Embryonic facial prominence (tissue), 1 donor: ENCODE data around the gene PI16.
"Not testable (repeated sequence)": the region's sequence is repeated elsewhere in the genome, so short reads cannot be mapped to it uniquely, and the experiment has no call there.

Source experiments
- DNase-seq: peaks from one replicate; pipeline ENCODE4 v3.0.0-alpha.2; 2016; ENCODE audit errors: extremely low spot score

Gene PI16

DNA sequence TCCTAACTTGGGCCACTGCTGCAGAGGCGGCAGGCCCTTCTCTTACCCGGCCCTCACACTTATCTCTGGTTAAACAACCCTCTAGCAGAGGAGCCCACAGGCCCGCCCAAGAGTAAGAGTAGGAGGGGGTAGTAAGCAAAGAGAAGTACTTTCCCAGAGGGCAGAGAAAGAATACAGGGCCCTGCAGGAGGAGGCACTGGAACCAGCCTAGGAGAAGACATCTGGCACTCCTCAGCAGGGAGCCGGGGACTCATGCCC lies 21.4 kb downstream of the PI16 start:
- no peak for DNase-seq

DNA sequence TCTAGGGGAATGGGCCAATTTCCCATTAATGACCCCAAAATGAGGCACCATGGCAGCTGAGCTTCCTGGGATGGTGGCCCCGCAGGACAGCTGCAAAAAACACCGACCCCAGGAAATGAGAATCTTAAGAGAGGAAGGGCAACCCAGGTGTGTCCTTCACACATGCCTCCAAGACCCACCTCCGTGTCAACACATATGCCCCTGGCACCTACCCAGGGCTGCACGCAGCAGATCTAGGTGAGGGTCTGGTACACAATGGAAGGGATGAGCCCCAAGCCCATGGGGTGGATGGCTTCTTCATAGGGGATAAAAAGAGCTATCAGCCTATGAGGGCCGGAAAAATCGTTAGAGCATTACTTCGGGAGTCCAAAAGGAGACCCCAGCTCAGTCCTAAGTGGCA lies 22.0 kb downstream of the PI16 start:
- no peak for DNase-seq

DNA sequence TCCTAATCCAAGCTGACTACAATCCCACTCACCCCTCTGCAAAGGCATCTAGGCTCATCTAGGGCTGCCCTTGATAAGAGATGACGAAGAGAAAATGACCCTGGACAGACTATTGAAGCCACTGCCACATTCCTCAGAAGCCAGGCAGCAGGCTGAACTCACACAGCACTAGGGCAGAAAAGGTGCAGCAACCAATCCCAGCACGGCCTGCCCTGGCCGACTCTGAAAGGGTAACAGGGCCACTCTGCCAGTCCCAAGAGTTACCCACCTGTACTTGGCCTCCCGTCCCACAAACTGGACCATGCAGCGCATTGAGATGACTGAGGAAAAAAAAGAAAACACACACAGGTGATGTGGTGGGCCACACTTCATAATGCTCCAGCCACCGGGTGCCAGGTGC lies 22.4 kb downstream of the PI16 start:
- DNase-seq = no peak

GRCh38 chr6:36977470-36977941 lies 23.0 kb downstream of the PI16 start:
- DNase-seq = no peak

- DNase-seq = no peak
Observed at GRCh38 chr6:36978421-36979346, 24.1 kb downstream of the PI16 start.

- peak; percentile 64 for DNase-seq
Observed at GRCh38 chr6:36979347-36979742, 24.8 kb downstream of the PI16 start.

- no peak for DNase-seq
Observed at GRCh38 chr6:36980129-36980528, 25.6 kb downstream of the PI16 start.

DNA sequence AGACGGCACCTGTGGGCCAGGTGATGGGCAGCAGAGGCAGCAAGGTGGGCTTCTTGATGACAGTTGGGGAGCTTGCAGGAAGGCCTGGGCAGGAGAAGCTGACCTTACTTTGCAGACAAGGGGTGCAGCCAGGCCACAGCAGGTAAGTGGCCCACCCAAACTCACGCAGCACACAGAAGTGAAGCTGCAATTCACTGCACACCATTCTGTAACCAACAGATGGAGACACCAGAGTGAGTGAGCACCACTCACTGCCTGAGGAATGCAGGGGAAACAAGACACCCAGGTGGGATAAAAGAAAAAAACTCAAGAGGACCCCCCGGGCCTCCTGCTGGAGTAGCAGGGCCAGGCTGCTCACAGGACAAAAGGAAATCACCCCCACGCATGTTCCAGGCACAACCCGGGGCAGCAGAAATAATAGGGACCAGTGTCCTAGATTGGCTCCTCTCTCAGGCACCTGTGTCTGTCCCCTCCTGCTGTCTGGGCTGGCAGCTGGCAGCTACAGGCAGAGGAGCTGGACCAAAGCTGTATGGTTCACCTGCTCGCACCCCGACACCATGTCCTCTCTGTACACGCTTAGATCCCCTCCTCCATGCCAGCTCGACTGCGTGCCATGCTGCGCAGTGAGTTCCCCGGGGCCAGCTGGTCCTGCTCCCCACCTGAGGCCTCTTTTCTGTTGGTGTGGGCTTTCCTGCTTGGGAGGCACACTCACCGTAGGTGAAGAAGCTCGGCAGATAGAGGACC lies 26.5 kb downstream of the PI16 start:
- DNase-seq = no peak

DNA sequence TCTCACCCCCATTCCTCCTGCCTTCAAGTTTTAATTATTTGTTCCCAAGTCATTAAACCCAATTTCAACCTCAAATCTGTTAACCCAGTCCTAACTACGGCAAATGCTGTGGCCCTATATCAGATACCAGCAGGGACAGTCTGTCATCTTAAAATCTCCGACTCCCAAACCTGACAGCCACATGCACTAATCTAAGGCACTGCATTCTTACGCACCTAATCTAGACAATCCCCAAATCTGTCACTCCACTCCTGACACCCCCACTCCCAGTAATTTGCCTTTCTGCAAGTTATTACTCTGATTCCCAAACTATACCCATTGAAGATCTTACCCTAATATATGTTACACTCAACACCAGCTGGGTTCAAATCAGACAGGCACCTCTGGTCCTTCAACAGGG lies 29.0 kb downstream of the PI16 start:
- no peak for DNase-seq

DNA sequence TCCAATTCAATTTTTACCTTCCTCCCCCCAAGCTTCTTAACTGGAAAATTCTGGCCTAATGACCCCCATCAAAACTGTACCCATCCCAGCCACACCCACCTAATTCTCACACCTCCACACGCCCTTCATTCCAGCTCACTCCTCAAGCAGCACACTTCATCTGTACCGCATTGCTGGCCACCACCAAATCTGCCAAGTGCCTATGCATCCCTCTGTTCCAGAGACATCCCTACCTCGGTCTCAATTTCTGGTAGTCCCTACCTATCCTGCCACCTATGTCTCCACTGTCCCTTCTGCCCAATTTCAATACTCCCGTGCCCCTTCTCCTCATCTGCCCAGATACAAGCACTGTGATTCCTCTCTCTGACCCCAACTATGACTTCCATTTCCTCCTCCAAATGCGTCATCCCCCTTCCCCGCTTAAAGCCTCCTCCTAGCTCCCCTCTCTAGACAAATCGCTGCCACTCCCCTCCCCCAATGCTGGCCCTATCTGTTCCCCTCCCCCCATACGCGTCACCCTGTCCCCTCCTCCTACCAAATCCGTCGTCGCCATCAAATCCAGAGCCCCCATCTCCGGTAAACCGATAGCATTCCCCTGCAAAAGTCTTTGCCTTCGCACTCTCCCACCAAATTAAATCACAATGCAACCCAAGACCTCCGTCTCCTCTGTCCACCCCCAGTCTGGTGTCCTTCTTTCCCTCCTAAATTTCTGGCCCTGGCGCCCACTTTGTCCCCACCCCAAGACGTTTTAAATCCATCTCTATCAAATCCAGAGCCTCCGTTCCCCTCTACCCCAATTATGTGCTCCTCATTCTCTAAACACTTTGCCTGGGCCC lies 30.3 kb downstream of the PI16 start:
- DNase-seq = peak; percentile 50

DNA sequence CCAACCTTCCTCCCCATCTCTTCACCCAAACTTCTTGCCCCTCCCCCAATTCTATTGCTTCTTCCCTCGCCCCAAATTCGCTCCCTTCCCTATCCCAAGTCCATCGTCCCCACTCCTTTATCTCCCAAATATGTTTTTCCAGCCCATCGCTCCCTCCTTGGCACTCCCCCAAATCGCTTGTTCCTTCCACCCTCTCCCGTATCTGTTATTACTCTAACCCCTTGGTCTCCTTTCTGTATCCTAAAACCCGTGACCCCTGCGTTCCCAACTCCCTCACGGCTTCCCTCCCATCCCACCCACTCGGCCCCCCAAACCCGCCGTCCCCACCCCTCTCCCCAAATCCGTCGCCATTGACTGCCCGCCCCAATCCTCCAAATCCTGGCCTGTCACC lies 30.9 kb downstream of the PI16 start:
- DNase-seq = no peak

DNA sequence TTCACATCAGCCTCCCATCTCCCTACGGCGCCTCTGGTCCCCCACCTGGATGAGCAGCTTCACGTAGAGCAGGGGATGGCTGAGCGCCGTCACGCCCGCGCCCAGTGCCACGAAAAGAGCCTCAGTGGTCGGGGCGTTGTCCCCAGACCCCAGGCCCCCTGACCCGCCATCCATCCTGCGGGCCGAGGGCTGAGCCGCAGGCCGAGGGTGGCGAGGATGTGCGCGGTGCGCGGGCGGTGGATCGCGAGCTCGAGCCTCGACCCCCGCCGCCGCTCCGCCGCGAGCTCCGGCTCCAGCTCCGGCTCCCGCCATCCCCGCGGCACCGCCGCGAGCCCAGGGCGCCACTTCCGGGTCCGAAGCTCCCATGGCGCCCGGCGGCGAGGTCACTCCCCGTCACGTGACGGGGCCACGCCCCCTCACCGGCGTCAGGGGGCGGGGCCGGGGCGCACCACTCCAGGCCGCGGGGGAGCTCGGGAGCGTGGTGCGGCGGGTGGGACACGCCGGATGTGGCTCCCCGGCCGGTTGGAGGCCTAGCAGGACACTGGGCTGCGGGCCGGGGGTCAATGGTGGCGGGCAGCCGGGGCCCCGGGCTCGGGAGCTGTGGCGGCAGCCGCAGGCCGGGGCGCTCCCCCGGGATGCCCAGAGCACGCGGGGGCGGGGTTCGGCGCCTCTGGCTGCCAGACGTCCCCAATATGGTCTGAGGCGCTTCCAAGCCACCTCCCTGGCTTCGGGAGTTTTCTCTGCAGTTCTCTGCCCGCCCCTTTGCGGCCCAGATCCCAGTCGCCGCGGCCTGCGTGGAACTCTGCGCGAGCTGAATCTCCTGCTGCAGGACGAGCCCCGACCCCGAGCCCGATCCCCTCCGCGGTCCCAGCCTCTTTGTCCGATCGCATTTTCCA lies 31.5 kb downstream of the PI16 start, which contains the start of gene MTCH1:
Gene MTCH1, minus strand, starts transcription at position 389 of the 896 bp plus-strand sequence. Its CDS starts 23 bp downstream, at position 366.
- peak; percentile 82 for DNase-seq

GRCh38 chr6:36986704-36987047 lies 32.1 kb downstream of the PI16 start:
- no peak for DNase-seq

DNA sequence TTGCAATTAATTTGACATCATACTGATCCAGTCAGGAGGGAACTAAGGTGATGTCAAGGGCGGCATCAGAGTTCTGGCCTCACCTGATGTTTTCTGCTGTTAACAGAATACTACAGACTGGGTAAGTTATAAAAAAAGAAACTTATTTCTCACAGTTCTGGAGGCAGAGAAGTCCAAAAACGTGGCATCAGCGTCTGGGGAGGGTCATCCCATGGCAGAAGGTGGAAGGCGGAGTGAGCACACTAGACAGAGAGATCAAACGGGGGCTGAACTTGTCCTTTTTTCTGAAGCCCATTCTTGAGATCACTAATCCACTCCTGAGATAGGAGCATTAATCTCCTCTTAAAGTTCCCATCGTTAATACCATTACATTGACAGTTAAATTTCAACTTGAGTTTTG lies 34.7 kb downstream of the PI16 start:
- DNase-seq = no peak

- not testable (repeated sequence) for DNase-seq
Observed at GRCh38 chr6:36990401-36990800, 35.9 kb downstream of the PI16 start.

- DNase-seq = no peak
Observed at GRCh38 chr6:36997811-36998722, 43.5 kb downstream of the PI16 start.

- no peak for DNase-seq
Observed at GRCh38 chr6:36998723-36999038, 44.1 kb downstream of the PI16 start.

- no peak for DNase-seq
Observed at GRCh38 chr6:36999061-36999750, 44.7 kb downstream of the PI16 start.

GRCh38 chr6:36999751-37000125 lies 45.2 kb downstream of the PI16 start:
- DNase-seq = no peak
